Measurements from ENCODE around the gene TNS1.

TNS1 gene

GRCh38 chr2:217872319-217872718, 130.5 kb downstream of the TNS1 start:
- Histone ChIP-seq H3K4me1 (ENCODE audit: control insufficient read depth, insufficient read depth, low read length, poor library complexity, severe bottlenecking) (no peaks in the 10 kb centered on the region), H3K27ac (ENCODE audit: insufficient read depth, low read length, poor library complexity, severe bottlenecking) (no peak overlapping the region), H3K27me3 (replicated peaks; ENCODE audit: control insufficient read depth, insufficient read depth, low read length, poor library complexity, severe bottlenecking) (no peaks in the 10 kb centered on the region), H3K9me3 (ENCODE audit: control insufficient read depth, low read length) (no peaks in the 10 kb centered on the region), H3K4me3 (ENCODE audit: insufficient read depth, low read depth, low read length, poor library complexity, severe bottlenecking) (no peak overlapping the region), H3K36me3 (ENCODE audit: control insufficient read depth, insufficient read depth, low read length) (no peaks in the 10 kb centered on the region)
- DNase-seq, result no peak

GRCh38 chr2:217870528-217871011, 132.2 kb downstream of the TNS1 start:
- Histone ChIP-seq H3K9me3 (ENCODE audit: control insufficient read depth, low read length) (no peaks in the 10 kb centered on the region), H3K4me1 (ENCODE audit: control insufficient read depth, insufficient read depth, low read length, poor library complexity, severe bottlenecking) (no peaks in the 10 kb centered on the region), H3K27ac (ENCODE audit: insufficient read depth, low read length, poor library complexity, severe bottlenecking) (no peak overlapping the region), H3K4me3 (ENCODE audit: insufficient read depth, low read depth, low read length, poor library complexity, severe bottlenecking) (no peak overlapping the region), H3K36me3 (ENCODE audit: control insufficient read depth, insufficient read depth, low read length) (no peaks in the 10 kb centered on the region), H3K27me3 (replicated peaks; ENCODE audit: control insufficient read depth, insufficient read depth, low read length, poor library complexity, severe bottlenecking) (no peaks in the 10 kb centered on the region)
- DNase-seq, result no peak

GRCh38 chr2:217868911-217869334, 133.9 kb downstream of the TNS1 start:
- H3K36me3 ChIP-seq (ENCODE audit: control insufficient read depth, insufficient read depth, low read length), result no peaks in the 10 kb centered on the region

GRCh38 chr2:217868265-217868892, 134.4 kb downstream of the TNS1 start:
- Histone ChIP-seq H3K27ac (ENCODE audit: insufficient read depth, low read length, poor library complexity, severe bottlenecking) (no peak overlapping the region), H3K36me3 (ENCODE audit: control insufficient read depth, insufficient read depth, low read length) (no peaks in the 10 kb centered on the region), H3K27me3 (replicated peaks; ENCODE audit: control insufficient read depth, insufficient read depth, low read length, poor library complexity, severe bottlenecking) (no peaks in the 10 kb centered on the region), H3K4me1 (ENCODE audit: control insufficient read depth, insufficient read depth, low read length, poor library complexity, severe bottlenecking) (no peaks in the 10 kb centered on the region), H3K4me3 (ENCODE audit: insufficient read depth, low read depth, low read length, poor library complexity, severe bottlenecking) (no peak overlapping the region), H3K9me3 (ENCODE audit: control insufficient read depth, low read length) (no peaks in the 10 kb centered on the region)
- DNase-seq, result no peak

More at GRCh38 chr2:217868911-217869334, 133.9 kb downstream of the TNS1 start:
- no peak for DNase-seq
- H3K4me3 ChIP-seq (ENCODE audit: insufficient read depth, low read depth, low read length, poor library complexity, severe bottlenecking), result no peak overlapping the region
- no peaks in the 10 kb centered on the region for H3K9me3 ChIP-seq (ENCODE audit: control insufficient read depth, low read length)
- H3K27me3 ChIP-seq (replicated peaks; ENCODE audit: control insufficient read depth, insufficient read depth, low read length, poor library complexity, severe bottlenecking), result no peaks in the 10 kb centered on the region
- H3K27ac ChIP-seq (ENCODE audit: insufficient read depth, low read length, poor library complexity, severe bottlenecking), result no peak overlapping the region
- no peaks in the 10 kb centered on the region for H3K4me1 ChIP-seq (ENCODE audit: control insufficient read depth, insufficient read depth, low read length, poor library complexity, severe bottlenecking)

- Histone ChIP-seq H3K27ac (ENCODE audit: insufficient read depth, low read length, poor library complexity, severe bottlenecking) (no peak overlapping the region), H3K36me3 (ENCODE audit: control insufficient read depth, insufficient read depth, low read length) (no peaks in the 10 kb centered on the region), H3K27me3 (replicated peaks; ENCODE audit: control insufficient read depth, insufficient read depth, low read length, poor library complexity, severe bottlenecking) (no peaks in the 10 kb centered on the region), H3K9me3 (ENCODE audit: control insufficient read depth, low read length) (no peaks in the 10 kb centered on the region), H3K4me3 (ENCODE audit: insufficient read depth, low read depth, low read length, poor library complexity, severe bottlenecking) (no peak overlapping the region), H3K4me1 (ENCODE audit: control insufficient read depth, insufficient read depth, low read length, poor library complexity, severe bottlenecking) (no peaks in the 10 kb centered on the region)
- DNase-seq, result no peak
Observed at GRCh38 chr2:217866457-217866856, 136.3 kb downstream of the TNS1 start.

GRCh38 chr2:217864963-217865772, 137.6 kb downstream of the TNS1 start:
- no peak for DNase-seq
- Histone ChIP-seq H3K4me1 (ENCODE audit: control insufficient read depth, insufficient read depth, low read length, poor library complexity, severe bottlenecking) (no peaks in the 10 kb centered on the region), H3K36me3 (ENCODE audit: control insufficient read depth, insufficient read depth, low read length) (no peaks in the 10 kb centered on the region), H3K4me3 (ENCODE audit: insufficient read depth, low read depth, low read length, poor library complexity, severe bottlenecking) (no peak overlapping the region), H3K9me3 (ENCODE audit: control insufficient read depth, low read length) (no peaks in the 10 kb centered on the region), H3K27ac (ENCODE audit: insufficient read depth, low read length, poor library complexity, severe bottlenecking) (no peak overlapping the region), H3K27me3 (replicated peaks; ENCODE audit: control insufficient read depth, insufficient read depth, low read length, poor library complexity, severe bottlenecking) (no peaks in the 10 kb centered on the region)

- DNase-seq, result no peak
- no peak overlapping the region for H3K27ac ChIP-seq (ENCODE audit: insufficient read depth, low read length, poor library complexity, severe bottlenecking)
- no peaks in the 10 kb centered on the region for H3K36me3 ChIP-seq (ENCODE audit: control insufficient read depth, insufficient read depth, low read length)
- H3K9me3 ChIP-seq (ENCODE audit: control insufficient read depth, low read length), result no peaks in the 10 kb centered on the region
- H3K27me3 ChIP-seq (replicated peaks; ENCODE audit: control insufficient read depth, insufficient read depth, low read length, poor library complexity, severe bottlenecking), result no peaks in the 10 kb centered on the region
- H3K4me3 ChIP-seq (ENCODE audit: insufficient read depth, low read depth, low read length, poor library complexity, severe bottlenecking), result no peak overlapping the region
- no peaks in the 10 kb centered on the region for H3K4me1 ChIP-seq (ENCODE audit: control insufficient read depth, insufficient read depth, low read length, poor library complexity, severe bottlenecking)
Observed at GRCh38 chr2:217863883-217864282, 138.9 kb downstream of the TNS1 start.

- H3K36me3 ChIP-seq (ENCODE audit: control insufficient read depth, insufficient read depth, low read length), result no peaks in the 10 kb centered on the region
- H3K27ac ChIP-seq (ENCODE audit: insufficient read depth, low read length, poor library complexity, severe bottlenecking), result no peak overlapping the region
- no peaks in the 10 kb centered on the region for H3K27me3 ChIP-seq (replicated peaks; ENCODE audit: control insufficient read depth, insufficient read depth, low read length, poor library complexity, severe bottlenecking)
- H3K4me1 ChIP-seq (ENCODE audit: control insufficient read depth, insufficient read depth, low read length, poor library complexity, severe bottlenecking), result no peaks in the 10 kb centered on the region
- no peak for DNase-seq
- H3K4me3 ChIP-seq (ENCODE audit: insufficient read depth, low read depth, low read length, poor library complexity, severe bottlenecking), result no peak overlapping the region
- no peaks in the 10 kb centered on the region for H3K9me3 ChIP-seq (ENCODE audit: control insufficient read depth, low read length)
Observed at GRCh38 chr2:217861334-217861877, 141.4 kb downstream of the TNS1 start.

- Histone ChIP-seq H3K27me3 (replicated peaks; ENCODE audit: control insufficient read depth, insufficient read depth, low read length, poor library complexity, severe bottlenecking) (no peaks in the 10 kb centered on the region), H3K36me3 (ENCODE audit: control insufficient read depth, insufficient read depth, low read length) (no peaks in the 10 kb centered on the region), H3K9me3 (ENCODE audit: control insufficient read depth, low read length) (no peaks in the 10 kb centered on the region), H3K4me1 (ENCODE audit: control insufficient read depth, insufficient read depth, low read length, poor library complexity, severe bottlenecking) (no peaks in the 10 kb centered on the region), H3K4me3 (ENCODE audit: insufficient read depth, low read depth, low read length, poor library complexity, severe bottlenecking) (no peak overlapping the region), H3K27ac (ENCODE audit: insufficient read depth, low read length, poor library complexity, severe bottlenecking) (no peak overlapping the region)
- no peak for DNase-seq
Observed at GRCh38 chr2:217859926-217860325, 142.9 kb downstream of the TNS1 start.

Measured in effector memory CD4-positive, alpha-beta T cell (primary cell).